Measurements from ENCODE around the gene RAB31. TPM values are rescaled to one million over a fixed set of nuclear protein-coding genes. Genes with fewer than 3 reads are reported as not detected.
A peak's percentile ranks its signal among the peaks of the same experiment; 100 is the strongest.

The RAB31 gene
- total RNA-seq, 4 donors from 2014 or later, result 22.9 to 98.1 (median 34.3) TPM

DNA sequence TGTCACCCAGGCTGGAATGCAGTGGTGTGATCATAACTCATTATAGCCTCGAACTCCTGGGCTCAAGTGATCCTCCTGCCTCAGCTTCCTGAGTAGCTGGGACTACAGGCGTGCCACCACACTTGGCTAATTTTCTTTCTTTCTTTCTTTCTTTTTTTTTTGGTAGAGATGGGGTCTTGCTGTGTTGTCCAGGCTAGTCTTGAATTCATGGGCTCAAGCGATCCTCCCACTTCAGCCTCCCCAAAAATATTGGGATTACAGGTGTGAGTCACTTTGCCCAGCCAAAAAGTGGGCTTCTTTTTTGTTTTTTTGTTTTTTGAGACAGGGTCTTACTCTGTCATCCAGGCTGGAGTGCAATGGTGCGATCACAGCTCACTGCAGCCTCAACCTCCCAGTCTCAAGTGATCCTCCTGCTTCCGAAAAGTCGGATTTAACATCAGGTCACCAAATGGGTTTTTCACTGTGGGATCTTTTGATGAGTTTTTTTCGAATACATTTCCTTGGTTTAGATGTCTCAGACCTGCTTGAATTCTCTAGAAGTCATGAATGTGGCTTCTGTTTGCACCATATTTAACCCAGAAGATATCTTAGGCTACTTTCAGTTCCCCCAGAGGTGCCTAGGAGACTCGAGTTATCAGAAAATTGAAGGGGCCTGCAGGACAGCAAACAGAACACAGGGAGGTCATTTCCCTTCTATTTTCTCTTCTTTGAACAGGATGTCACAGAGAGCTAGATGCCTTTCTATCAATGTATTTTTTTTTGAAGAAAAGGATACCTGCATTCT lies 8.9 kb downstream of the RAB31 start:
- TF ChIP-seq, protein P1, sequence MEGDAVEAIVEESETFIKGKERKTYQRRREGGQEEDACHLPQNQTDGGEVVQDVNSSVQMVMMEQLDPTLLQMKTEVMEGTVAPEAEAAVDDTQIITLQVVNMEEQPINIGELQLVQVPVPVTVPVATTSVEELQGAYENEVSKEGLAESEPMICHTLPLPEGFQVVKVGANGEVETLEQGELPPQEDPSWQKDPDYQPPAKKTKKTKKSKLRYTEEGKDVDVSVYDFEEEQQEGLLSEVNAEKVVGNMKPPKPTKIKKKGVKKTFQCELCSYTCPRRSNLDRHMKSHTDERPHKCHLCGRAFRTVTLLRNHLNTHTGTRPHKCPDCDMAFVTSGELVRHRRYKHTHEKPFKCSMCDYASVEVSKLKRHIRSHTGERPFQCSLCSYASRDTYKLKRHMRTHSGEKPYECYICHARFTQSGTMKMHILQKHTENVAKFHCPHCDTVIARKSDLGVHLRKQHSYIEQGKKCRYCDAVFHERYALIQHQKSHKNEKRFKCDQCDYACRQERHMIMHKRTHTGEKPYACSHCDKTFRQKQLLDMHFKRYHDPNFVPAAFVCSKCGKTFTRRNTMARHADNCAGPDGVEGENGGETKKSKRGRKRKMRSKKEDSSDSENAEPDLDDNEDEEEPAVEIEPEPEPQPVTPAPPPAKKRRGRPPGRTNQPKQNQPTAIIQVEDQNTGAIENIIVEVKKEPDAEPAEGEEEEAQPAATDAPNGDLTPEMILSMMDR (IDR thresholded peaks at IDR 0.05), result no peak
- no peak for TF ChIP-seq POLR2A (IDR thresholded peaks at IDR 0.05)
- no peaks in the 10 kb centered on the region for H3K27me3 ChIP-seq
- no peak overlapping the region for H3K27ac ChIP-seq
- DNase-seq, result no peak
- H3K9me3 ChIP-seq, result no peaks in the 10 kb centered on the region
- intact Hi-C loops (cut with DNase I; ENCODE audit: low total_unique reads), result no loop called here
- peaks cover 0 to 5% of the 10 kb centered on the region in 2 donors for H3K4me1 ChIP-seq
- H3K4me3 ChIP-seq, result no peak overlapping the region
- H3K36me3 ChIP-seq, result no peaks in the 10 kb centered on the region

DNA sequence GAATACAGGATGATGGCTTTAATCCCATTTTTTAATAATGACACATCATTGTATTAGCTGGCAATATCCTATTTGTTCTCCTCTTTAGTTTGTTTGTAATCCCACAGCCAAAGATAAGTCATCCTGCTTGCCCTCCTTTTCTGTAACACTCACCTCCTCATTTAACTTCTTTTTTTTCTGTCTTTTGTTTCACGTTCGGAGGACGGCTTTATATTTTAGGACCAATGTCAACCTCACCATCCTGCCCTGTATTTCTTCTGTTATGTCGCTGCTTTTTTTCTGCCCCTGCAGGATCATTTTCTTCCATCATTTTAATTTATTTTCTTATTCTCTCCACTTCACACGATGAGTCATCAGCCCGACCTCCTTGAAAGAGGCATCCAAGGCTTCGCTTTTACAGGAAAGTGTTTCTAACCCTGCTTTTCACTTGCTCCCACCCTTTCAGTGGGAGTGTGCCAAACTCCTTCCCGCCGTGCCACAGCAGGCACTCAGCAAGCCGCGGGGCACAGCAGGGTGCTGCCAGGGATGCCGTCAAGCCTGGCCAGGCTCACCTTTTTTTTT lies 11.4 kb downstream of the RAB31 start:
- Histone ChIP-seq H3K4me3 (no peak overlapping the region), H3K27me3 (no peaks in the 10 kb centered on the region), H3K4me1 (peaks cover 0 to 5% of the 10 kb centered on the region in 2 donors), H3K36me3 (no peaks in the 10 kb centered on the region), H3K27ac (peak overlapping the region; percentile 68), H3K9me3 (no peaks in the 10 kb centered on the region)
- intact Hi-C loops (cut with DNase I; ENCODE audit: low total_unique reads), result no loop called here
- TF ChIP-seq POLR2A (IDR thresholded peaks at IDR 0.05), result no peak
- TF ChIP-seq, protein P1 (IDR thresholded peaks at IDR 0.05), result no peak
- peak; percentile 54 to 67 for DNase-seq

DNA sequence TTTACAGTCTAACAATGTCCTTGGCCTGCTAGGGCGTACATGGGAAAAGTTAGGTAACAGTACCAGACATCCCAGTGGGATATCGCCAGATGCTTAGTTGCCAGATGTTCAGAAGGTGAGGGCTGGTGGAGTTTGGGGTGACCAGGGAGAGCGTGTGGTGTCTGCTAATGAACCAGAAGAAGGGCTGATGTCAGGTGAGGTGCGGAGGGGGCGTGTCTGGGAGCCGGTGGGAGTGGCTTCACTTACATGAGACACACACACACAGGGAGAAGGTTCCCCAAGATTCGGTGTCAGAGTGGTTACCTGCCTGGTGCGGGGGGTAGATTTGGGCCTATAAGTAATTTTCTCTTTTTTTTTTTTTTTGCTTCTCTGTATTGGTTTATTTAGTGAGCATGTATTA lies 12.2 kb downstream of the RAB31 start:
- no peaks in the 10 kb centered on the region for H3K9me3 ChIP-seq
- TF ChIP-seq POLR2A (IDR thresholded peaks at IDR 0.05), result no peak
- TF ChIP-seq, protein P1 (IDR thresholded peaks at IDR 0.05), result no peak
- H3K4me3 ChIP-seq, result no peak overlapping the region
- peak overlapping the region; percentile 68 for H3K27ac ChIP-seq
- H3K36me3 ChIP-seq, result no peaks in the 10 kb centered on the region
- H3K4me1 ChIP-seq, result peaks cover 0 to 5% of the 10 kb centered on the region in 2 donors
- DNase-seq, result no peak
- intact Hi-C loops (cut with DNase I; ENCODE audit: low total_unique reads), result no loop called here
- H3K27me3 ChIP-seq, result no peaks in the 10 kb centered on the region

GRCh38 chr18:9721893-9722550 lies 13.9 kb downstream of the RAB31 start:
- Histone ChIP-seq H3K36me3 (no peaks in the 10 kb centered on the region), H3K27ac (no peak overlapping the region), H3K9me3 (no peaks in the 10 kb centered on the region), H3K4me3 (no peak overlapping the region), H3K27me3 (no peaks in the 10 kb centered on the region), H3K4me1 (peaks cover 0 to 5% of the 10 kb centered on the region in 2 donors)
- intact Hi-C loops (cut with DNase I; ENCODE audit: low total_unique reads), result no loop called here
- TF ChIP-seq, protein P1 (IDR thresholded peaks at IDR 0.05), result no peak
- TF ChIP-seq POLR2A (IDR thresholded peaks at IDR 0.05), result no peak
- no peak for DNase-seq

DNA sequence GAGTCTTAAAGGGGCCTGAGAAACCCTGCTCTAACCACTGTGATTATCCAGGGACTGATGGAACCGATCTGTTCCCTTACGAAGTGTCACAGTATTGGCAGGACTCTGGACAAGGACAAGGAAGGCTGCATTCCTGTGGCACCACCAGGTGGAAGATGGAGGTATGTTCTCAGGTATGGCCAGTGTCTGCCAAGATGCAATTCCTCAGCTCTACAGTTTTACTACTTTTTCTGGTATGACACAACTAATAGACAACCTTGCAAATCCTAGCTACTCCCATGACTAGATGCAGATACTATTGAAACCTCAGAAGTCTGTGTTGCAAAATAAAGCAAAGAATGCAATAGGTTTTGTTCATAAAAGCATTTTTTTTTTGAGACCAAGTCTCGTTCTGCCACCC lies 14.6 kb downstream of the RAB31 start:
- Histone ChIP-seq H3K36me3 (no peaks in the 10 kb centered on the region), H3K9me3 (no peaks in the 10 kb centered on the region), H3K27me3 (no peaks in the 10 kb centered on the region), H3K4me1 (peaks cover 0 to 5% of the 10 kb centered on the region in 2 donors), H3K4me3 (no peak overlapping the region), H3K27ac (no peak overlapping the region)
- no peak for DNase-seq
- intact Hi-C loops (cut with DNase I; ENCODE audit: low total_unique reads), result no loop called here
- no peak for TF ChIP-seq POLR2A (IDR thresholded peaks at IDR 0.05)
- TF ChIP-seq, protein P1 (IDR thresholded peaks at IDR 0.05), result no peak

Data from uterus (tissue), 4 donors.